OCI-LY1 (cell line): Measurements from ENCODE around the gene RAB3GAP2.
A peak's percentile ranks its signal among the peaks of the same experiment; 100 is the strongest.

ENCODE experiments used
- H2AFZ ChIP-seq: fragments of 200-600 bp; sonication (generic), shearing (Covaris generic); 2 replicates; pipeline ENCODE4 v1.6.0; 2014; ENCODE audit warnings: antibody characterized with exemption, mild to moderate bottlenecking, low read length
- H3F3A ChIP-seq: fragments of 200-600 bp; sonication (generic), shearing (Covaris generic); 2 replicates; pipeline ENCODE4 v1.6.0; 2014; ENCODE audit warnings: mild to moderate bottlenecking, antibody characterized with exemption, low read length, moderate library complexity; ENCODE audit not compliant: insufficient read depth
- H3K27ac ChIP-seq: fragments of 200-600 bp; sonication (generic); 2 replicates; pipeline ENCODE4 v1.5.1; 2014; ENCODE audit warnings: low read length, mixed run types, mild to moderate bottlenecking, low read depth; ENCODE audit not compliant: poor library complexity, severe bottlenecking
- H3K27me3 ChIP-seq: fragments of 200-600 bp; sonication (generic); 2 replicates; pipeline ENCODE4 v1.6.0; 2014; ENCODE audit warnings: antibody characterized with exemption, mild to moderate bottlenecking, low read length, moderate library complexity; ENCODE audit not compliant: insufficient read depth
- H3K36me3 ChIP-seq: fragments of 200-600 bp; sonication (generic); 2 replicates; pipeline ENCODE4 v1.6.1; 2014; ENCODE audit warnings: mild to moderate bottlenecking, antibody characterized with exemption, low read length, moderate library complexity, mixed read lengths; ENCODE audit not compliant: insufficient read depth
- H3K4me1 ChIP-seq: fragments of 200-600 bp; sonication (generic); 2 replicates; pipeline ENCODE4 v1.5.1; 2014; ENCODE audit warnings: mild to moderate bottlenecking, low read length, moderate library complexity; ENCODE audit not compliant: insufficient read depth, severe bottlenecking
- H3K4me2 ChIP-seq: fragments of 200-600 bp; sonication (generic), shearing (Covaris generic); 2 replicates; pipeline ENCODE4 v1.6.1; 2014; ENCODE audit warnings: low read length
- H3K4me3 ChIP-seq: fragments of 200-600 bp; sonication (generic); 2 replicates; pipeline ENCODE4 v1.5.1; 2014; ENCODE audit warnings: low read length, low read depth, mild to moderate bottlenecking, mixed read lengths; ENCODE audit not compliant: poor library complexity, severe bottlenecking
- H3K79me2 ChIP-seq: fragments of 200-600 bp; shearing (Covaris generic); 2 replicates; pipeline ENCODE4 v1.6.1; 2016; ENCODE audit warnings: mixed run types, low read length, mixed read lengths; ENCODE audit not compliant: insufficient read depth
- H3K9ac ChIP-seq: fragments of 200-600 bp; sonication (generic), shearing (Covaris generic); 2 replicates; pipeline ENCODE4 v1.6.1; 2014; ENCODE audit warnings: mild to moderate bottlenecking, low read length, mixed read lengths
- H3K9me2 ChIP-seq: fragments of 200-600 bp; sonication (generic), shearing (Covaris generic); 2 replicates; pipeline ENCODE4 v1.6.1; 2014; ENCODE audit warnings: low read depth, mild to moderate bottlenecking, low read length, mixed read lengths
- H3K9me3 ChIP-seq: fragments of 200-600 bp; shearing (Covaris generic); 2 replicates; pipeline ENCODE4 v1.6.1; 2014; ENCODE audit warnings: low read length, mixed read lengths
- H4K20me1 ChIP-seq: fragments of 200-600 bp; sonication (generic), shearing (Covaris generic); 2 replicates; pipeline ENCODE4 v1.6.0; 2016; ENCODE audit warnings: mild to moderate bottlenecking, low read length; ENCODE audit not compliant: insufficient read depth
- CTCF ChIP-seq: fragments of 200-600 bp; sonication (generic), shearing (Covaris generic); IDR thresholded peaks from 2 replicates; pipeline ENCODE4 v1.5.1; 2017; ENCODE audit warnings: mild to moderate bottlenecking, antibody characterized with exemption, low read length, moderate library complexity, mixed read lengths
- EZH2 ChIP-seq: fragments of 200-600 bp; sonication (generic), shearing (Covaris generic); IDR thresholded peaks from 2 replicates; pipeline ENCODE4 v1.8.0; 2017; ENCODE audit warnings: borderline replicate concordance, mixed run types, mild to moderate bottlenecking, antibody characterized with exemption, low read length, moderate library complexity, mixed read lengths

Gene RAB3GAP2

GRCh38 chr1:220189750-220190347 is 82.4 kb downstream of the RAB3GAP2 start:
- no peaks in the 10 kb centered on the region for H3K4me1 ChIP-seq

GRCh38 chr1:220188538-220188937 is 83.7 kb downstream of the RAB3GAP2 start:
- Histone ChIP-seq H3K4me1 (no peaks in the 10 kb centered on the region), H3K36me3 (peaks cover 73% of the 10 kb centered on the region), H2AFZ (no peak overlapping the region), H3K27ac (no peak overlapping the region), H3K4me2 (no peak overlapping the region), H3F3A (no peaks in the 10 kb centered on the region), H3K4me3 (no peak overlapping the region), H3K9me2 (no peaks in the 10 kb centered on the region), H3K9me3 (no peaks in the 10 kb centered on the region), H3K9ac (no peak overlapping the region), H4K20me1 (no peaks in the 10 kb centered on the region), H3K27me3 (no peaks in the 10 kb centered on the region), H3K79me2 (no peaks in the 10 kb centered on the region)
- TF ChIP-seq EZH2 (no peak), CTCF (no peak)

More at GRCh38 chr1:220189750-220190347, 82.4 kb downstream of the RAB3GAP2 start:
- H3K4me2 ChIP-seq = no peak overlapping the region
- H3K27ac ChIP-seq = no peak overlapping the region
- peaks cover 81% of the 10 kb centered on the region for H3K36me3 ChIP-seq
- H3F3A ChIP-seq = no peaks in the 10 kb centered on the region
- no peak overlapping the region for H3K4me3 ChIP-seq
- TF ChIP-seq CTCF = peak; percentile 48
- TF ChIP-seq EZH2 = no peak
- H3K79me2 ChIP-seq = no peaks in the 10 kb centered on the region
- H3K9me3 ChIP-seq = no peaks in the 10 kb centered on the region
- no peaks in the 10 kb centered on the region for H4K20me1 ChIP-seq
- no peak overlapping the region for H3K9ac ChIP-seq
- H3K27me3 ChIP-seq = no peaks in the 10 kb centered on the region
- H2AFZ ChIP-seq = no peak overlapping the region
- H3K9me2 ChIP-seq = no peaks in the 10 kb centered on the region

GRCh38 chr1:220186752-220187151 is 85.5 kb downstream of the RAB3GAP2 start:
- no peak overlapping the region for H2AFZ ChIP-seq
- no peak overlapping the region for H3K27ac ChIP-seq
- no peaks in the 10 kb centered on the region for H3K9me3 ChIP-seq
- no peak overlapping the region for H3K9ac ChIP-seq
- no peaks in the 10 kb centered on the region; the same call in 1 of the 2 replicates for H4K20me1 ChIP-seq
- TF ChIP-seq CTCF (no peak), EZH2 (no peak)
- no peaks in the 10 kb centered on the region for H3K27me3 ChIP-seq
- H3K9me2 ChIP-seq = no peaks in the 10 kb centered on the region
- no peak overlapping the region for H3K4me3 ChIP-seq
- no peaks in the 10 kb centered on the region for H3K79me2 ChIP-seq
- H3K4me2 ChIP-seq = no peak overlapping the region
- H3F3A ChIP-seq = no peaks in the 10 kb centered on the region
- peaks cover 72% of the 10 kb centered on the region for H3K36me3 ChIP-seq
- H3K4me1 ChIP-seq = no peaks in the 10 kb centered on the region
